Measurements from ENCODE around the gene RNPEP. TPM values are rescaled to one million over a fixed set of nuclear protein-coding genes. Genes with fewer than 3 reads are reported as not detected.
A peak's percentile ranks its signal among the peaks of the same experiment; 100 is the strongest.
"Not testable (repeated sequence)": the region's sequence is repeated elsewhere in the genome, so short reads cannot be mapped to it uniquely, and the experiment has no call there.

RNPEP gene
- total and polyA plus RNA-seq, 11 donors, result 12.4 to 36.2 (median 15.6) TPM

DNA sequence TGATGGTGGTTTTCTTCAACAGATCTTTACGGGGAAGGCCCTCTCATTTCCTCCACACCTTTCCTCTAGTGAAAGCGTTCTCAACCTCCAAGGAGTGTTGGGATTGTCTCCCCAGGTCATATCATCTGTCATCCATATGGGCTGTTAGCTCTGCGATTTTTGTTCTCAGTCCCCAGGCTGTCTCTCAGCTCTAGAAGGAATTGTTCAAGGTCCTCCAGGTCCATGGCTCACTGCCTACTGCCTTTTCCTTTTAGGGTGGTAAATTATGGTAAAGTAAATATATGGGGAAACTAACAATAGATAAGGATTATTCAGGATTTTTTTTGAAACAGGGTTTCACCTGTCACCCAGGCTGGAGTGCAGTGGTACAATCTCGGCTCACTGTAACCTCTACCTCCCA lies 65.5 kb downstream of the RNPEP start:
- Histone ChIP-seq H3K9me3 (no peaks in the 10 kb centered on the region), H3K27me3 (no peaks in the 10 kb centered on the region), H3K4me3 (no peak overlapping the region), H3K27ac (no peak overlapping the region), H3K4me1 (peaks cover 0 to 2% (median 0%) of the 10 kb centered on the region in 12 donors), H3K36me3 (no peaks in the 10 kb centered on the region)
- WGBS, 4 donors, result 70 to 83% (median 81%) methylated on average over 4 of the region's 4 CpGs
- no peak for DNase-seq
- no peak for TF ChIP-seq POLR2A (IDR thresholded peaks at IDR 0.05)
- TF ChIP-seq, protein P1, sequence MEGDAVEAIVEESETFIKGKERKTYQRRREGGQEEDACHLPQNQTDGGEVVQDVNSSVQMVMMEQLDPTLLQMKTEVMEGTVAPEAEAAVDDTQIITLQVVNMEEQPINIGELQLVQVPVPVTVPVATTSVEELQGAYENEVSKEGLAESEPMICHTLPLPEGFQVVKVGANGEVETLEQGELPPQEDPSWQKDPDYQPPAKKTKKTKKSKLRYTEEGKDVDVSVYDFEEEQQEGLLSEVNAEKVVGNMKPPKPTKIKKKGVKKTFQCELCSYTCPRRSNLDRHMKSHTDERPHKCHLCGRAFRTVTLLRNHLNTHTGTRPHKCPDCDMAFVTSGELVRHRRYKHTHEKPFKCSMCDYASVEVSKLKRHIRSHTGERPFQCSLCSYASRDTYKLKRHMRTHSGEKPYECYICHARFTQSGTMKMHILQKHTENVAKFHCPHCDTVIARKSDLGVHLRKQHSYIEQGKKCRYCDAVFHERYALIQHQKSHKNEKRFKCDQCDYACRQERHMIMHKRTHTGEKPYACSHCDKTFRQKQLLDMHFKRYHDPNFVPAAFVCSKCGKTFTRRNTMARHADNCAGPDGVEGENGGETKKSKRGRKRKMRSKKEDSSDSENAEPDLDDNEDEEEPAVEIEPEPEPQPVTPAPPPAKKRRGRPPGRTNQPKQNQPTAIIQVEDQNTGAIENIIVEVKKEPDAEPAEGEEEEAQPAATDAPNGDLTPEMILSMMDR (IDR thresholded peaks at IDR 0.05), result no peak
- intact Hi-C loops (cut with DNase I), result loop anchor here in 1 of 10 donors (5.0 kb wide), 1 partner anchor 36 kb away; the partner anchor contains the start of gene ELF3
- no peak for ATAC-seq

DNA sequence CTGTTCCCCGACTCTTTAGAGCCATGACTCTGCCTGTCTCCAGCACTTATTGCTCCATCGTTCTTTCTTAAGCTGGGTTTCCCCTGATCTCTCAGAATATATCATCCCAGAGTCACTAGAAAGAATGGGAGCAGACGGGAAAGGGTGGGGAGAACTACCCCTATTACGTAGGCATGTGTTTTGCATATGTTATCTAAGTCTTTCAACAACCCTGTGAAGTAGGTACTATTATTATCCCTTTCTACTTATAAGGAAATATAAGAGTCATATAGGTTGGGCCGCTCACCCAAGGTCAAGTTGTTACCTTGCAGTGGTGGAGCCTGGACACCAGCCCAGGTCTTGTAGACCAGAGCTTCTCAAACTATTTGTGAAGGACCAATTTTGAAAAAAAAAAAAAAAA lies 66.7 kb downstream of the RNPEP start:
- peak in 1 of 5 donors; percentile 76 for DNase-seq
- Histone ChIP-seq H3K9me3 (no peaks in the 10 kb centered on the region), H3K4me3 (no peak overlapping the region), H3K4me1 (peaks cover 0 to 2% (median 0%) of the 10 kb centered on the region in 12 donors), H3K27me3 (no peaks in the 10 kb centered on the region), H3K27ac (peak overlapping the region in 3 of 12 donors; percentile 8 to 72 (median 28)), H3K36me3 (no peaks in the 10 kb centered on the region)
- WGBS, 4 donors, result 44 to 55% (median 48%) methylated on average over 5 of the region's 5 CpGs
- no peak for TF ChIP-seq POLR2A (IDR thresholded peaks at IDR 0.05)
- TF ChIP-seq, protein P1 (IDR thresholded peaks at IDR 0.05), result no peak
- intact Hi-C loops (cut with DNase I), result loop anchor here in 1 of 10 donors (5.0 kb wide), 1 partner anchor 37 kb away; the partner anchor contains the start of gene ELF3
- ATAC-seq, result peak; percentile 32 to 93 (median 80)

GRCh38 chr1:202054094-202054493 lies 71.6 kb downstream of the RNPEP start:
- Histone ChIP-seq H3K4me1 (peaks cover 0 to 5% (median 0%) of the 10 kb centered on the region in 12 donors), H3K4me3 (no peak overlapping the region), H3K9me3 (no peaks in the 10 kb centered on the region), H3K27ac (no peak overlapping the region), H3K36me3 (no peaks in the 10 kb centered on the region), H3K27me3 (no peaks in the 10 kb centered on the region)
- intact Hi-C loops (cut with DNase I), result no loop called here
- ATAC-seq (no peak), DNase-seq (no peak)
- WGBS, 4 donors, result 91 to 93% (median 92%) methylated on average over 7 of the region's 7 CpGs
- TF ChIP-seq, protein P1 (IDR thresholded peaks at IDR 0.05), result no peak
- no peak for TF ChIP-seq POLR2A (IDR thresholded peaks at IDR 0.05)

DNA sequence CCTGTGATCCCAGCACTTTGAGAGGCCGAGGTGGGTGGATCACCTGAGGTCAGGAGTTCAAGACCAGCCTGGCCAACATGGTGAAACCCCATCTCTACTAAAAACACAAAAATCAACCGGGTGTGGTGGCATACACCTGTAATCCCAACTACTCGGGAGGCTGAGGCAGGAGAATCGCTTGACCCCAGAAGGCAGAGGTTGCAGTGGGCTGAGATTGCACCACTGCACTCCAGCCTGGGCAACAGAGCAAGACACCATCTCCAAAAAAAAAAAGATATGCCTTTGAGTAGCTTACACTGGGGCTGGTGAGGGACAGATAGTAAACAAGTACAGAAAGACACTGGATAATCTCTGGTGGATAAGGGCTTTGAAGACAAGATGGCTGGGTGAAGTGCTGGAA lies 72.2 kb downstream of the RNPEP start:
- not testable (repeated sequence) for DNase-seq, ATAC-seq, H3K27ac ChIP-seq, H3K9me3 ChIP-seq, H3K4me1 ChIP-seq, H3K27me3 ChIP-seq, H3K36me3 ChIP-seq, H3K4me3 ChIP-seq
- intact Hi-C loops (cut with DNase I), result loop anchor here in 1 of 10 donors (5.0 kb wide), 1 partner anchor 53 kb away; no protein-coding TSS in a partner anchor
- 86 to 90% (median 89%) methylated on average over 4 of the region's 4 CpGs for WGBS, 4 donors

Small RNAs within 50 kb of the gene (microRNA-seq; reads per million reads assigned to microRNA genes)
- 0 to 0.83 (median 0.06) reads per million in 4 donors for gene MIR6740

Other genes starting within 250 kb of the RNPEP start
- gene IPO9, start 153.5 kb upstream of the RNPEP start, total RNA-seq, result 10 to 100 TPM; 12.1 to 35.4 (median 23.1) TPM
- gene IPO9, start 153.5 kb upstream of the RNPEP start, polyA plus RNA-seq, result 10 to 100 TPM in 1 of 2 donors, 1 to 10 TPM in 1; 9.8 to 13.8 TPM
- gene SHISA4, start 93.8 kb upstream of the RNPEP start, total RNA-seq, result 100 to 1,000 TPM in 6 of 9 donors, 10 to 100 TPM in 3; 66.5 to 262 (median 133) TPM
- gene SHISA4, start 93.8 kb upstream of the RNPEP start, polyA plus RNA-seq, result 100 to 1,000 TPM in 1 of 2 donors, 10 to 100 TPM in 1; 53.2 to 101 TPM
- gene LMOD1, start 36.1 kb upstream of the RNPEP start, total RNA-seq, result 10 to 100 TPM in 4 of 9 donors, 1 to 10 TPM in 5; 4.6 to 24.9 (median 10.0) TPM
- gene LMOD1, start 36.1 kb upstream of the RNPEP start, polyA plus RNA-seq, result 10 to 100 TPM in 1 of 2 donors, 1 to 10 TPM in 1; 5.1 to 14.5 TPM
- 100 to 1,000 TPM in 3 of 9 donors, 10 to 100 TPM in 6; 31.7 to 120 (median 86.0) TPM for gene TIMM17A, start 27.1 kb upstream of the RNPEP start, total RNA-seq
- 100 to 1,000 TPM in 1 of 2 donors, 10 to 100 TPM in 1; 50.7 to 151 TPM for gene TIMM17A, start 27.1 kb upstream of the RNPEP start, polyA plus RNA-seq
- gene ELF3, start 27.9 kb downstream of the RNPEP start, total RNA-seq, result 10 to 100 TPM in 1 of 9 donors, 1 to 10 TPM in 2, under 1 TPM in 4, not detected in 2; 0.32 to 42.5 (median 0.69) TPM
- 1 to 10 TPM in 1 of 2 donors, under 1 TPM in 1; 0.15 to 3.9 TPM for gene ELF3, start 27.9 kb downstream of the RNPEP start, polyA plus RNA-seq
- gene GPR37L1, start 140.3 kb downstream of the RNPEP start, total RNA-seq, result under 1 TPM in 1 of 9 donors, not detected in 8; 0.05 TPM
- under 1 TPM; 0.03 to 0.04 TPM for gene GPR37L1, start 140.3 kb downstream of the RNPEP start, polyA plus RNA-seq
- 10 to 100 TPM; 33.0 to 86.4 (median 75.6) TPM for gene ARL8A, start 162.1 kb downstream of the RNPEP start, total RNA-seq
- 10 to 100 TPM; 22.6 to 35.5 TPM for gene ARL8A, start 162.1 kb downstream of the RNPEP start, polyA plus RNA-seq
- gene PTPN7, start 178.0 kb downstream of the RNPEP start, total RNA-seq, result 10 to 100 TPM in 1 of 9 donors, 1 to 10 TPM in 3, under 1 TPM in 4, not detected in 1; 0.30 to 10.3 (median 0.86) TPM
- under 1 TPM; 0.19 to 0.36 TPM for gene PTPN7, start 178.0 kb downstream of the RNPEP start, polyA plus RNA-seq
- gene LGR6, start 211.2 kb downstream of the RNPEP start, total RNA-seq, result 1 to 10 TPM in 6 of 9 donors, under 1 TPM in 3; 0.29 to 3.5 (median 1.8) TPM
- 1 to 10 TPM; 1.3 to 1.7 TPM for gene LGR6, start 211.2 kb downstream of the RNPEP start, polyA plus RNA-seq

Measured in heart left ventricle (tissue), 16 donors.